Measurements from ENCODE around the gene KHDC4. TPM values are rescaled to one million over a fixed set of nuclear protein-coding genes. Genes with fewer than 3 reads are reported as not detected.

KHDC4 gene
- total RNA-seq, 3 donors from 2014 or later (not counting 1 experiment from before 2014, with no cell fraction given), result 61.9 to 101 (median 85.9) TPM

- H3K9me3 Mint-ChIP-seq, result no peaks in the 10 kb centered on the region
- H3K9me3 ChIP-seq (ENCODE audit: control insufficient read depth, insufficient read depth, low read length), result no peaks in the 10 kb centered on the region
- peaks cover 12% of the 10 kb centered on the region for H3K36me3 Mint-ChIP-seq
- intact Hi-C loops (cut with micrococcal nuclease), result loop anchor here (1.0 to 5.0 kb wide), 2 partner anchors 24 to 67 kb away; partner anchors contain the start of genes ARHGEF2 and KHDC4
- H3K27ac Mint-ChIP-seq, result peak overlapping the region; percentile 95 to 99
- peaks cover 11% of the 10 kb centered on the region for H3K4me1 ChIP-seq (ENCODE audit: control insufficient read depth, insufficient read depth, low read length)
- peaks cover 47% of the 10 kb centered on the region for H3K36me3 ChIP-seq (ENCODE audit: control insufficient read depth, insufficient read depth, low read length)
- peak overlapping the region; percentile 71 for H3K27ac ChIP-seq (ENCODE audit: low read length)
- peaks cover 21 to 25% of the 10 kb centered on the region in 2 donors for H3K4me1 Mint-ChIP-seq
- TF ChIP-seq CTCF (IDR thresholded peaks at IDR 0.05), result no peak
- peak; percentile 38 to 55 (median 42) for ATAC-seq
- H3K27me3 ChIP-seq (ENCODE audit: control insufficient read depth, insufficient read depth, low read length), result no peaks in the 10 kb centered on the region
- peak overlapping the region; percentile 71 for H3K4me3 ChIP-seq (ENCODE audit: low read length)
- DNase-seq, result peak in 1 of 2 donors; percentile 53
- H3K4me3 Mint-ChIP-seq, result peak overlapping the region; percentile 99
- WGBS (ENCODE audit: insufficient coverage), result 8% methylated on average over 8 of the region's 11 CpGs
- H3K27me3 Mint-ChIP-seq (ENCODE audit: low read depth in 2 of 2), result no peaks in the 10 kb centered on the region
These were observed 23.5 kb downstream of the KHDC4 start for GRCh38 chr1:155910621-155911121.

GRCh38 chr1:155909894-155910293 lies 24.3 kb downstream of the KHDC4 start:
- Histone ChIP-seq H3K4me1 (ENCODE audit: control insufficient read depth, insufficient read depth, low read length) (peaks cover 11% of the 10 kb centered on the region), H3K9me3 (ENCODE audit: control insufficient read depth, insufficient read depth, low read length) (no peaks in the 10 kb centered on the region), H3K4me3 (ENCODE audit: low read length) (no peak overlapping the region), H3K27me3 (ENCODE audit: control insufficient read depth, insufficient read depth, low read length) (no peaks in the 10 kb centered on the region), H3K36me3 (ENCODE audit: control insufficient read depth, insufficient read depth, low read length) (peaks cover 49% of the 10 kb centered on the region), H3K27ac (ENCODE audit: low read length) (no peak overlapping the region)
- WGBS (ENCODE audit: insufficient coverage), result 58% methylated on average over 2 of the region's 4 CpGs
- peaks cover 21 to 25% of the 10 kb centered on the region in 2 donors for H3K4me1 Mint-ChIP-seq
- H3K27ac Mint-ChIP-seq, result peak overlapping the region; percentile 95 to 99
- TF ChIP-seq CTCF (IDR thresholded peaks at IDR 0.05), result no peak
- H3K9me3 Mint-ChIP-seq, result no peaks in the 10 kb centered on the region
- H3K4me3 Mint-ChIP-seq, result peak overlapping the region; percentile 99
- no peaks in the 10 kb centered on the region for H3K27me3 Mint-ChIP-seq (ENCODE audit: low read depth in 2 of 2)
- intact Hi-C loops (cut with micrococcal nuclease), result loop anchor here (5.0 kb wide), 1 partner anchor 67 kb away; the partner anchor contains the start of gene ARHGEF2
- ATAC-seq (peak in 1 of 3 donors; percentile 40), DNase-seq (peak in 1 of 2 donors; percentile 35)
- peaks cover 10% of the 10 kb centered on the region for H3K36me3 Mint-ChIP-seq

DNA sequence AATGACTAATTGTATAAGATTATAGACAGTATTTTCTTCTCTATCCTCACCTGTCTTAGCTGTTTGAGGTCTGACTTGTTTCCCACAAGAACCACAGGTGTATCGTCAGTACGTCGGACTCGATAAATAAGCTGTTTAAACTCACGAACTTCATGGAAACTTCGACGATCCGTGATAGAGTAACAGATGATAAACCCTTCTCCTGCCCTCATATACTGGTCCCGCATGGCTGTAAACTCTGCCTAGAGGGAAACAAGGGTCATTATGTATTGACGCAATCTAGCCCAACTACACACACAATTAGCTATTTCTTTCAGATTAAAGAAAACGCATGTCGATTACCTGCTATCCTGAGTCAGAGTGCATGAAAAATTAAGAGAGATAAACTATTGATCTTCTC lies 30.0 kb downstream of the KHDC4 start:
- Histone ChIP-seq H3K36me3 (ENCODE audit: control insufficient read depth, insufficient read depth, low read length) (peaks cover 68% of the 10 kb centered on the region), H3K27ac (ENCODE audit: low read length) (no peak overlapping the region), H3K4me3 (ENCODE audit: low read length) (no peak overlapping the region), H3K27me3 (ENCODE audit: control insufficient read depth, insufficient read depth, low read length) (no peaks in the 10 kb centered on the region), H3K9me3 (ENCODE audit: control insufficient read depth, insufficient read depth, low read length) (no peaks in the 10 kb centered on the region), H3K4me1 (ENCODE audit: control insufficient read depth, insufficient read depth, low read length) (no peaks in the 10 kb centered on the region)
- intact Hi-C loops (cut with micrococcal nuclease), result no loop called here
- no peak for TF ChIP-seq CTCF (IDR thresholded peaks at IDR 0.05)
- H3K4me3 Mint-ChIP-seq, result no peak overlapping the region
- no peak for DNase-seq
- no peak for ATAC-seq
- 93% methylated on average over 12 of the region's 12 CpGs for WGBS (ENCODE audit: insufficient coverage)
- H3K9me3 Mint-ChIP-seq, result no peaks in the 10 kb centered on the region
- H3K4me1 Mint-ChIP-seq, result peaks cover 0 to 6% of the 10 kb centered on the region in 2 donors
- H3K27ac Mint-ChIP-seq, result no peak overlapping the region
- H3K36me3 Mint-ChIP-seq, result peaks cover 21% of the 10 kb centered on the region
- no peaks in the 10 kb centered on the region for H3K27me3 Mint-ChIP-seq (ENCODE audit: low read depth in 2 of 2)

GRCh38 chr1:155900161-155900560 lies 34.1 kb downstream of the KHDC4 start:
- no peak overlapping the region for H3K27ac ChIP-seq (ENCODE audit: low read length)
- intact Hi-C loops (cut with micrococcal nuclease), result no loop called here
- ATAC-seq (no peak), DNase-seq (no peak)
- Mint-ChIP-seq H3K4me3 (no peak overlapping the region), H3K27me3 (ENCODE audit: low read depth in 2 of 2) (no peaks in the 10 kb centered on the region), H3K27ac (no peak overlapping the region), H3K4me1 (peaks cover 0 to 6% of the 10 kb centered on the region in 2 donors), H3K9me3 (no peaks in the 10 kb centered on the region), H3K36me3 (peaks cover 28% of the 10 kb centered on the region)
- no peak overlapping the region for H3K4me3 ChIP-seq (ENCODE audit: low read length)
- no peaks in the 10 kb centered on the region for H3K9me3 ChIP-seq (ENCODE audit: control insufficient read depth, insufficient read depth, low read length)
- no peaks in the 10 kb centered on the region for H3K4me1 ChIP-seq (ENCODE audit: control insufficient read depth, insufficient read depth, low read length)
- TF ChIP-seq CTCF (IDR thresholded peaks at IDR 0.05), result no peak
- H3K27me3 ChIP-seq (ENCODE audit: control insufficient read depth, insufficient read depth, low read length), result no peaks in the 10 kb centered on the region
- H3K36me3 ChIP-seq (ENCODE audit: control insufficient read depth, insufficient read depth, low read length), result peaks cover 68% of the 10 kb centered on the region
- WGBS (ENCODE audit: insufficient coverage), result 91% methylated on average over 4 of the region's 4 CpGs
